Muscle of leg (tissue), 11 donors: ENCODE measurements around the gene CENPP. TPM values are rescaled to one million over a fixed set of nuclear protein-coding genes. Genes with fewer than 3 reads are reported as not detected.
"Not testable (repeated sequence)": the region's sequence is repeated elsewhere in the genome, so short reads cannot be mapped to it uniquely, and the experiment has no call there.

Experiments used
- DNase-seq: peaks from one replicate; pipeline ENCODE4 v3.0.0; 2013
- H3K27ac ChIP-seq: one replicate; pipeline ENCODE4 v1.5.1; 2013; ENCODE audit warnings: mild to moderate bottlenecking, low read length, control low read depth
- H3K27me3 ChIP-seq: one replicate; pipeline ENCODE4 v1.6.1; 2013; ENCODE audit warnings: low read length; ENCODE audit not compliant: control insufficient read depth, insufficient read depth
- H3K36me3 ChIP-seq: one replicate; pipeline ENCODE4 v1.6.1; 2013; ENCODE audit warnings: low read length; ENCODE audit not compliant: control insufficient read depth, insufficient read depth
- H3K4me1 ChIP-seq: one replicate; pipeline ENCODE4 v1.6.1; 2013; ENCODE audit warnings: low read length; ENCODE audit not compliant: control insufficient read depth, insufficient read depth
- H3K4me3 ChIP-seq: one replicate; pipeline ENCODE4 v1.5.1; 2013; ENCODE audit warnings: low read length, control low read depth
- H3K9me3 ChIP-seq: replicated peaks from 2 replicates; pipeline ENCODE4 v1.6.1; 2013; ENCODE audit warnings: low read depth, low read length; ENCODE audit not compliant: control insufficient read depth
- WGBS: methylation state at CpG from one replicate; pipeline ENCODE4 v1.1.5; 2013; ENCODE audit warnings: missing lambda C conversion rate; ENCODE audit not compliant: insufficient coverage; 5-methylcytosine and 5-hydroxymethylcytosine counted together
- polyA plus RNA-seq, 8 donors: library from polyadenylated mRNA; unstranded; fragments of 120-200 nt; gene quantifications; one replicate each; pipeline versions ENCODE4 v1.2.1 to v1.2.3, GENCODE V29; 2013; ENCODE audit warnings: inconsistent platforms in 1 of 8, low replicate concordance in 1 of 8; ENCODE audit not compliant: insufficient read length in 8 of 8, insufficient read depth in 1 of 8
- total RNA-seq: library from RNA; stranded (reverse); fragments of 120-200 nt; gene quantifications from one replicate; pipeline ENCODE4 v1.2.4, GENCODE V29; 2013

CENPP gene
- total and polyA plus RNA-seq, 9 donors, result 3.6 to 6.4 (median 5.5) TPM

GRCh38 chr9:92571871-92572270, 246.1 kb downstream of the CENPP start:
- H3K27ac ChIP-seq, H3K36me3 ChIP-seq, DNase-seq, H3K4me1 ChIP-seq, H3K4me3 ChIP-seq, H3K9me3 ChIP-seq, H3K27me3 ChIP-seq: not testable (repeated sequence)
- WGBS, result no CpG with 5 or more reads among the region's 2 CpGs

- H3K27me3 ChIP-seq, H3K4me3 ChIP-seq, DNase-seq, H3K9me3 ChIP-seq, H3K36me3 ChIP-seq, H3K27ac ChIP-seq, H3K4me1 ChIP-seq: not testable (repeated sequence)
- 97% methylated on average over 14 of the region's 14 CpGs for WGBS
Measured at GRCh38 chr9:92573612-92574011, 247.9 kb downstream of the CENPP start.

GRCh38 chr9:92576175-92576574, 250.4 kb downstream of the CENPP start:
- Histone ChIP-seq H3K9me3 (peaks cover 2% of the 10 kb centered on the region), H3K4me3 (no peak overlapping the region), H3K36me3 (no peaks in the 10 kb centered on the region), H3K27ac (no peak overlapping the region), H3K27me3 (no peaks in the 10 kb centered on the region), H3K4me1 (no peaks in the 10 kb centered on the region)
- no peak for DNase-seq
- WGBS, result no CpG with 5 or more reads among the region's 1 CpG

GRCh38 chr9:92589923-92590322, 264.2 kb downstream of the CENPP start:
- Histone ChIP-seq H3K27ac (peak overlapping the region; percentile 79), H3K27me3 (no peaks in the 10 kb centered on the region), H3K36me3 (no peaks in the 10 kb centered on the region), H3K4me3 (no peak overlapping the region), H3K9me3 (peaks cover 3% of the 10 kb centered on the region), H3K4me1 (peaks cover 5% of the 10 kb centered on the region)
- no peak for DNase-seq
- no CpG with 5 or more reads among the region's 1 CpG for WGBS

GRCh38 chr9:92590377-92590776, 264.6 kb downstream of the CENPP start:
- Histone ChIP-seq H3K36me3 (no peaks in the 10 kb centered on the region), H3K27ac (peak overlapping the region; percentile 79), H3K27me3 (no peaks in the 10 kb centered on the region), H3K4me1 (peaks cover 5% of the 10 kb centered on the region), H3K9me3 (peaks cover 3% of the 10 kb centered on the region), H3K4me3 (no peak overlapping the region)
- peak; percentile 99 for DNase-seq
- WGBS, result 0% methylated on average over 1 of the region's 3 CpGs

- Histone ChIP-seq H3K4me1 (peaks cover 5% of the 10 kb centered on the region), H3K4me3 (no peak overlapping the region), H3K27me3 (no peaks in the 10 kb centered on the region), H3K9me3 (no peaks in the 10 kb centered on the region), H3K27ac (no peak overlapping the region), H3K36me3 (no peaks in the 10 kb centered on the region)
- WGBS, result no CpG with 5 or more reads among the region's 1 CpG
- no peak for DNase-seq
Measured at GRCh38 chr9:92592537-92592936, 266.8 kb downstream of the CENPP start.

GRCh38 chr9:92592946-92593861, 267.5 kb downstream of the CENPP start:
- Histone ChIP-seq H3K4me3 (no peak overlapping the region), H3K4me1 (peaks cover 8% of the 10 kb centered on the region), H3K27me3 (no peaks in the 10 kb centered on the region), H3K36me3 (no peaks in the 10 kb centered on the region), H3K27ac (peak overlapping the region; percentile 29), H3K9me3 (no peaks in the 10 kb centered on the region)
- WGBS, result 0% methylated on average over 1 of the region's 7 CpGs
- no peak for DNase-seq

GRCh38 chr9:92595075-92595474, 269.3 kb downstream of the CENPP start:
- H3K27me3 ChIP-seq, H3K27ac ChIP-seq, DNase-seq, H3K9me3 ChIP-seq, H3K4me3 ChIP-seq, H3K36me3 ChIP-seq: not testable (repeated sequence)
- WGBS, result no CpG with 5 or more reads among the region's 1 CpG
- H3K4me1 ChIP-seq, result peaks cover 18% of the 10 kb centered on the region

GRCh38 chr9:92595930-92596329, 270.2 kb downstream of the CENPP start:
- peaks cover 26% of the 10 kb centered on the region for H3K4me1 ChIP-seq
- H3K9me3 ChIP-seq, result no peaks in the 10 kb centered on the region
- no peaks in the 10 kb centered on the region for H3K27me3 ChIP-seq
- no peak overlapping the region for H3K4me3 ChIP-seq
- no peak overlapping the region for H3K27ac ChIP-seq
- no CpG with 5 or more reads among the region's 1 CpG for WGBS
- no peaks in the 10 kb centered on the region for H3K36me3 ChIP-seq
- DNase-seq, result no peak

GRCh38 chr9:92598382-92598781, 272.6 kb downstream of the CENPP start:
- Histone ChIP-seq H3K9me3 (no peaks in the 10 kb centered on the region), H3K27ac (no peak overlapping the region), H3K27me3 (no peaks in the 10 kb centered on the region), H3K4me3 (no peak overlapping the region), H3K36me3 (no peaks in the 10 kb centered on the region), H3K4me1 (peaks cover 46% of the 10 kb centered on the region)
- no peak for DNase-seq
- WGBS, result no CpG with 5 or more reads among the region's 2 CpGs
